Uterus (tissue), 2 donors: ENCODE data around the gene ADAMTS2.

Experiments
- POLR2A ChIP-seq, 2 donors: fragments of 450-650 bp; IDR thresholded peaks; one replicate each; pipeline ENCODE4 v1.6.1; 2016; ENCODE audit warnings: antibody characterized with exemption in 2 of 2, mild to moderate bottlenecking in 1 of 2, moderate library complexity in 1 of 2
- TF ChIP-seq, protein P1 (sequence below), 4 experiments: fragments of 200-600 bp in 2 of 4; fragments of 450-650 bp in 2 of 4; sonication (generic) in 2 of 4; IDR thresholded peaks; one replicate each; pipeline ENCODE4 v1.5.1; 2016 to 2019; ENCODE audit warnings: antibody characterized with exemption in 4 of 4, mild to moderate bottlenecking in 2 of 4, moderate library complexity in 1 of 4

DNA sequence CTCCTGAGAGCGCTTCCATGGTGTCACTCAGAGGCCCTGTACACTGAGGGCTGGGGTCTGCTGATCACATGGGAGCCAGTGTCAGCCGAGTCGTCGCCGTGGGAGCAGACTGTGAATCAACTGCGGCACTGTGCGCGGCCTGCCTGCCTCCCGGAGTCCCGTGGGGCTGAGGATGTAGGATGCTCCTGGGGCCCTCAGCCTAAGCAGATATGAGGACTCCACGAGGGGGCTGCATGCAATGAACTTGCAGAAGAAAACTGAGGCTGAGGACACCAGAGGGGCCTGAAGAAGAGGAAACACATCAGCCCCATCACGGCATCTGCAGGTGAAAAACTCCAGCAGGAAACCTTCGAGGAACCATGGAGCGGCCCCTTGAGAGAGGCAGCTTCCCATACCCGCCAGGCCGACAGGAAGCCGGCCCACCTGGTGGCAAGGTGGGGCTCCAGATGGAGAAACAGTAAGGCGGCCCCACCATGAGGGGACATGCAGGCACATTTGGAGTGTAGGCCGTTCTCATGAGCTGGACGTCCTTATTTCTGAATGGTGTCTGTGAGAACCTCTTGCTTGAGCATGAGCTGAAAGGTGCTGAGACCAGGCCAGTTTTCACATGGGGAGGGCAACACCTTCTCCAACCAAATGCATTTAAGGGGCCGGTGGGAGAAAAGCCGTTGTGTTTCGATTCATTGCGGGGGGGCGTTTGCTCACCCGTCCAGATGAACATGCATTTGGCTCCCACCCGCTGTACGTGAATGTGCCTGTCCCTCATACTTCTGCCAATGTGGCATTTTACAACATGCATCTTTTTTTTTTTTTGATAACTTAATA is 35.2 kb upstream of the ADAMTS2 start:
- TF ChIP-seq POLR2A (IDR thresholded peaks at IDR 0.05): no peak
- TF ChIP-seq, protein P1, sequence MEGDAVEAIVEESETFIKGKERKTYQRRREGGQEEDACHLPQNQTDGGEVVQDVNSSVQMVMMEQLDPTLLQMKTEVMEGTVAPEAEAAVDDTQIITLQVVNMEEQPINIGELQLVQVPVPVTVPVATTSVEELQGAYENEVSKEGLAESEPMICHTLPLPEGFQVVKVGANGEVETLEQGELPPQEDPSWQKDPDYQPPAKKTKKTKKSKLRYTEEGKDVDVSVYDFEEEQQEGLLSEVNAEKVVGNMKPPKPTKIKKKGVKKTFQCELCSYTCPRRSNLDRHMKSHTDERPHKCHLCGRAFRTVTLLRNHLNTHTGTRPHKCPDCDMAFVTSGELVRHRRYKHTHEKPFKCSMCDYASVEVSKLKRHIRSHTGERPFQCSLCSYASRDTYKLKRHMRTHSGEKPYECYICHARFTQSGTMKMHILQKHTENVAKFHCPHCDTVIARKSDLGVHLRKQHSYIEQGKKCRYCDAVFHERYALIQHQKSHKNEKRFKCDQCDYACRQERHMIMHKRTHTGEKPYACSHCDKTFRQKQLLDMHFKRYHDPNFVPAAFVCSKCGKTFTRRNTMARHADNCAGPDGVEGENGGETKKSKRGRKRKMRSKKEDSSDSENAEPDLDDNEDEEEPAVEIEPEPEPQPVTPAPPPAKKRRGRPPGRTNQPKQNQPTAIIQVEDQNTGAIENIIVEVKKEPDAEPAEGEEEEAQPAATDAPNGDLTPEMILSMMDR (IDR thresholded peaks at IDR 0.05): no peak
